Tibial nerve (tissue), 3 donors: Measurements from ENCODE around the gene PES1.

Experiments used
- POLR2A ChIP-seq, 2 donors: fragments of 450-650 bp; IDR thresholded peaks; one replicate each; pipeline ENCODE4 v1.6.1; 2017; ENCODE audit warnings: antibody characterized with exemption in 2 of 2, mild to moderate bottlenecking in 2 of 2, moderate library complexity in 2 of 2
- TF ChIP-seq, protein P1 (sequence below), 5 experiments: fragments of 200-600 bp in 3 of 5; fragments of 450-650 bp in 2 of 5; sonication (generic) in 3 of 5; IDR thresholded peaks; one replicate each; pipeline ENCODE4 v1.5.1; 2016 to 2019; ENCODE audit warnings: antibody characterized with exemption in 5 of 5, mild to moderate bottlenecking in 3 of 5, moderate library complexity in 2 of 5

- TF ChIP-seq POLR2A (IDR thresholded peaks at IDR 0.05) = no peak
- TF ChIP-seq, protein P1, sequence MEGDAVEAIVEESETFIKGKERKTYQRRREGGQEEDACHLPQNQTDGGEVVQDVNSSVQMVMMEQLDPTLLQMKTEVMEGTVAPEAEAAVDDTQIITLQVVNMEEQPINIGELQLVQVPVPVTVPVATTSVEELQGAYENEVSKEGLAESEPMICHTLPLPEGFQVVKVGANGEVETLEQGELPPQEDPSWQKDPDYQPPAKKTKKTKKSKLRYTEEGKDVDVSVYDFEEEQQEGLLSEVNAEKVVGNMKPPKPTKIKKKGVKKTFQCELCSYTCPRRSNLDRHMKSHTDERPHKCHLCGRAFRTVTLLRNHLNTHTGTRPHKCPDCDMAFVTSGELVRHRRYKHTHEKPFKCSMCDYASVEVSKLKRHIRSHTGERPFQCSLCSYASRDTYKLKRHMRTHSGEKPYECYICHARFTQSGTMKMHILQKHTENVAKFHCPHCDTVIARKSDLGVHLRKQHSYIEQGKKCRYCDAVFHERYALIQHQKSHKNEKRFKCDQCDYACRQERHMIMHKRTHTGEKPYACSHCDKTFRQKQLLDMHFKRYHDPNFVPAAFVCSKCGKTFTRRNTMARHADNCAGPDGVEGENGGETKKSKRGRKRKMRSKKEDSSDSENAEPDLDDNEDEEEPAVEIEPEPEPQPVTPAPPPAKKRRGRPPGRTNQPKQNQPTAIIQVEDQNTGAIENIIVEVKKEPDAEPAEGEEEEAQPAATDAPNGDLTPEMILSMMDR (IDR thresholded peaks at IDR 0.05) = no peak
Measured at GRCh38 chr22:30542811-30543188, 48.9 kb downstream of the PES1 start.
